Gastroesophageal sphincter (tissue), 3 donors: ENCODE data around the gene MMP7.

Experiments used
- EP300 ChIP-seq: sonication (generic); formaldehyde crosslinking; IDR thresholded peaks from one replicate; pipeline ENCODE4 v1.6.1; 2017; ENCODE audit warnings: antibody characterized with exemption, mild to moderate bottlenecking
- POLR2A ChIP-seq, 2 donors: fragments of 450-650 bp; IDR thresholded peaks; one replicate each; pipeline ENCODE4 v1.6.1; 2017; ENCODE audit warnings: antibody characterized with exemption in 2 of 2, mild to moderate bottlenecking in 2 of 2, moderate library complexity in 1 of 2
- POLR2AphosphoS5 ChIP-seq: sonication (generic); formaldehyde crosslinking; IDR thresholded peaks from one replicate; pipeline ENCODE4 v1.6.1; 2017; ENCODE audit warnings: antibody characterized with exemption
- TF ChIP-seq, protein P1 (sequence below), 4 experiments: fragments of 200-600 bp in 2 of 4; fragments of 450-650 bp in 2 of 4; sonication (generic) in 1 of 4; IDR thresholded peaks; one replicate each; pipeline ENCODE4 v1.5.1; 2017 to 2019; ENCODE audit warnings: antibody characterized with exemption in 4 of 4, mild to moderate bottlenecking in 2 of 4, moderate library complexity in 2 of 4

DNA sequence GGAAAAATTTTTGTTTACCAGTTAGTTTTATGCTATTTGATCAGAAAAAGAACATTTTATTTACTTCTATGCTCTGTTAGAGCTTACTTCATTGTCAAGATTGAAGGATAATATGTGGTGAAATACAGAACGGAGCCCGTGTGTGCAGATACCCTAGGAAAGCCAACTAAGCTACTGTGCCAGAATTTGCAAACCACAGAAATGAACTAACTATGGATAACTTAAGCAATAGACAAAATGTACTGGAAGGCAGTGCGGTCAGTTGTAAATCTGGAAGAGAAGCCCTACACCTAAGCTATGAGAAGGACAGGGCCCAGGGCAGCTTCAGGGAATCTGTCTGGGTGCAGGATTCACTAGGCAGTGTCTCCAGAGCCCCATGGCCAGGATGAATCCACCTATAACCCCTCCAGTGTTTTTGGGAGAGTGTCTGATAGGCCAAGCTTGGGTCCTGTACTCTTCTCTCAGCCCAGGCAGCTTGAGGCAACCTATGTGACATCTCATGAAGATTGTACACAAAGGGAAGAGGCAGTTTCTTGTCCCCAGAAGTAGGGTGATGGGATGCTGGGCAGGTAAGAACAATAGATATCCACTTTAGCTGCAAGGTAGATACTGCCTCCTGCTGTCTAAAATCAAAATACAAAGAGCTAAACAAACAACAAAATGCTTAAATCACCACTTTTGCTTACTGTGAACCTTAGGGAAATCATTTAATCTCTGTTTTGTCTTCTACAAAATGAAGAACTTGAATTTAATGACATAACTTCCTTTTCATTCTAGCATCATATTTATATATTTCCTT is 12.1 kb downstream of the MMP7 start:
- no peak for TF ChIP-seq EP300
- no peak for TF ChIP-seq POLR2AphosphoS5
- TF ChIP-seq, protein P1, sequence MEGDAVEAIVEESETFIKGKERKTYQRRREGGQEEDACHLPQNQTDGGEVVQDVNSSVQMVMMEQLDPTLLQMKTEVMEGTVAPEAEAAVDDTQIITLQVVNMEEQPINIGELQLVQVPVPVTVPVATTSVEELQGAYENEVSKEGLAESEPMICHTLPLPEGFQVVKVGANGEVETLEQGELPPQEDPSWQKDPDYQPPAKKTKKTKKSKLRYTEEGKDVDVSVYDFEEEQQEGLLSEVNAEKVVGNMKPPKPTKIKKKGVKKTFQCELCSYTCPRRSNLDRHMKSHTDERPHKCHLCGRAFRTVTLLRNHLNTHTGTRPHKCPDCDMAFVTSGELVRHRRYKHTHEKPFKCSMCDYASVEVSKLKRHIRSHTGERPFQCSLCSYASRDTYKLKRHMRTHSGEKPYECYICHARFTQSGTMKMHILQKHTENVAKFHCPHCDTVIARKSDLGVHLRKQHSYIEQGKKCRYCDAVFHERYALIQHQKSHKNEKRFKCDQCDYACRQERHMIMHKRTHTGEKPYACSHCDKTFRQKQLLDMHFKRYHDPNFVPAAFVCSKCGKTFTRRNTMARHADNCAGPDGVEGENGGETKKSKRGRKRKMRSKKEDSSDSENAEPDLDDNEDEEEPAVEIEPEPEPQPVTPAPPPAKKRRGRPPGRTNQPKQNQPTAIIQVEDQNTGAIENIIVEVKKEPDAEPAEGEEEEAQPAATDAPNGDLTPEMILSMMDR (IDR thresholded peaks at IDR 0.05), result no peak
- no peak for TF ChIP-seq POLR2A (IDR thresholded peaks at IDR 0.05)
